Measurements from ENCODE around the gene SORCS1. TPM values are rescaled to one million over a fixed set of nuclear protein-coding genes. Genes with fewer than 3 reads are reported as not detected.

The SORCS1 gene
- total RNA-seq, 1 donor from 2014 or later, result 1.1 TPM

DNA sequence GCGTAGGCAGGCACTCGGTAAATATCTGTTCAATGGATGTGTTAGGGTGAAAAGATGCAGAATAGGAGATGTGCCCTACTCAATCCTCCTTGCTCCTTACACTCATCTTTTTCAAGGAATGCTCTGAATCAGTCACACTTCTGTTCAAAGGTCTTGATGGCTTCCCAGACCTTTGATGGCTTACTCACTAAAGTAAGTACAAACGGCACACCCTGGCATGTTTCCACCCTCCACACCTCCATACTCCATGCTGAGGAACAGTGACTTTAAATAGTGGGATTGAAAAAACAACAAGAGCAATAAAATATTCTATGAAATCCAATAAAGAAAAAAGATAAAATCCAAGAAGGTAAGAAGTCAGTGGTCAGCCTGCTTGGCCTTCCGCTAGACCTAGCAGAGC lies 569.2 kb downstream of the SORCS1 start:
- Histone ChIP-seq H3K79me2 (ENCODE audit: insufficient read depth, low read length) (no peaks in the 10 kb centered on the region), H3K4me3 (ENCODE audit: insufficient read depth, low read depth, low read length) (no peak overlapping the region), H3K27ac (ENCODE audit: low read depth, low read length) (no peak overlapping the region), H3K9me3 (ENCODE audit: insufficient read depth, low read depth, low read length) (no peaks in the 10 kb centered on the region), H3K9ac (ENCODE audit: low read length) (no peak overlapping the region), H3K36me3 (ENCODE audit: insufficient read depth, low read length) (no peaks in the 10 kb centered on the region), H4K20me1 (ENCODE audit: insufficient read depth, low read length) (no peaks in the 10 kb centered on the region), H2AFZ (ENCODE audit: low read depth, low read length) (no peak overlapping the region), H3K4me1 (ENCODE audit: insufficient read depth, low read length) (no peaks in the 10 kb centered on the region), H3K27me3 (ENCODE audit: insufficient read depth, low read length) (no peaks in the 10 kb centered on the region), H3K4me2 (ENCODE audit: low read length) (no peak overlapping the region)
- H3K27ac Mint-ChIP-seq (ENCODE audit: unreplicated experiment), result no peak overlapping the region
- TF ChIP-seq EZH2 (IDR thresholded peaks at IDR 0.05; ENCODE audit: insufficient read depth, low read length), result no peak
- TF ChIP-seq CTCF (IDR thresholded peaks at IDR 0.05; ENCODE audit: insufficient read depth, low read depth, low read length), result no peak
- H3K4me3 Mint-ChIP-seq (ENCODE audit: unreplicated experiment), result no peak overlapping the region
- DNase-seq (ENCODE audit: low read depth), result no peak
- no peaks in the 10 kb centered on the region for H3K4me1 Mint-ChIP-seq (ENCODE audit: low read depth, unreplicated experiment)
- H3K36me3 Mint-ChIP-seq (ENCODE audit: low read depth, unreplicated experiment), result no peaks in the 10 kb centered on the region
- FAIRE-seq, result no peak
- no peaks in the 10 kb centered on the region for H3K9me3 Mint-ChIP-seq (ENCODE audit: unreplicated experiment)
- H3K27me3 Mint-ChIP-seq (ENCODE audit: low read depth, unreplicated experiment), result no peaks in the 10 kb centered on the region

- no peaks in the 10 kb centered on the region for H4K20me1 ChIP-seq (ENCODE audit: insufficient read depth, low read length)
- no peaks in the 10 kb centered on the region for H3K27me3 Mint-ChIP-seq (ENCODE audit: low read depth, unreplicated experiment)
- H3K27ac ChIP-seq (ENCODE audit: low read depth, low read length), result no peak overlapping the region
- no peak for DNase-seq (ENCODE audit: low read depth)
- H3K9ac ChIP-seq (ENCODE audit: low read length), result no peak overlapping the region
- no peak overlapping the region for H3K4me3 ChIP-seq (ENCODE audit: insufficient read depth, low read depth, low read length)
- H3K27me3 ChIP-seq (ENCODE audit: insufficient read depth, low read length), result no peaks in the 10 kb centered on the region
- H3K4me3 Mint-ChIP-seq (ENCODE audit: unreplicated experiment), result no peak overlapping the region
- no peak overlapping the region for H3K27ac Mint-ChIP-seq (ENCODE audit: unreplicated experiment)
- H3K79me2 ChIP-seq (ENCODE audit: insufficient read depth, low read length), result no peaks in the 10 kb centered on the region
- no peaks in the 10 kb centered on the region for H3K4me1 Mint-ChIP-seq (ENCODE audit: low read depth, unreplicated experiment)
- no peaks in the 10 kb centered on the region for H3K4me1 ChIP-seq (ENCODE audit: insufficient read depth, low read length)
- H3K9me3 Mint-ChIP-seq (ENCODE audit: unreplicated experiment), result no peaks in the 10 kb centered on the region
- FAIRE-seq, result no peak
- TF ChIP-seq CTCF (IDR thresholded peaks at IDR 0.05; ENCODE audit: insufficient read depth, low read depth, low read length), result no peak
- no peak for TF ChIP-seq EZH2 (IDR thresholded peaks at IDR 0.05; ENCODE audit: insufficient read depth, low read length)
- H3K9me3 ChIP-seq (ENCODE audit: insufficient read depth, low read depth, low read length), result no peaks in the 10 kb centered on the region
- no peaks in the 10 kb centered on the region for H3K36me3 Mint-ChIP-seq (ENCODE audit: low read depth, unreplicated experiment)
- H3K36me3 ChIP-seq (ENCODE audit: insufficient read depth, low read length), result no peaks in the 10 kb centered on the region
- no peak overlapping the region for H2AFZ ChIP-seq (ENCODE audit: low read depth, low read length)
- H3K4me2 ChIP-seq (ENCODE audit: low read length), result no peak overlapping the region
Observed at GRCh38 chr10:106593876-106594275, 570.6 kb downstream of the SORCS1 start.

GRCh38 chr10:106592396-106592795 lies 572.1 kb downstream of the SORCS1 start:
- TF ChIP-seq EZH2 (IDR thresholded peaks at IDR 0.05; ENCODE audit: insufficient read depth, low read length) (no peak), CTCF (IDR thresholded peaks at IDR 0.05; ENCODE audit: insufficient read depth, low read depth, low read length) (no peak)
- Mint-ChIP-seq H3K36me3 (ENCODE audit: low read depth, unreplicated experiment) (no peaks in the 10 kb centered on the region), H3K9me3 (ENCODE audit: unreplicated experiment) (no peaks in the 10 kb centered on the region), H3K4me3 (ENCODE audit: unreplicated experiment) (no peak overlapping the region), H3K27ac (ENCODE audit: unreplicated experiment) (no peak overlapping the region), H3K27me3 (ENCODE audit: low read depth, unreplicated experiment) (no peaks in the 10 kb centered on the region), H3K4me1 (ENCODE audit: low read depth, unreplicated experiment) (no peaks in the 10 kb centered on the region)
- no peak for FAIRE-seq
- Histone ChIP-seq H3K27me3 (ENCODE audit: insufficient read depth, low read length) (no peaks in the 10 kb centered on the region), H4K20me1 (ENCODE audit: insufficient read depth, low read length) (no peaks in the 10 kb centered on the region), H3K27ac (ENCODE audit: low read depth, low read length) (no peak overlapping the region), H2AFZ (ENCODE audit: low read depth, low read length) (no peak overlapping the region), H3K9ac (ENCODE audit: low read length) (no peak overlapping the region), H3K9me3 (ENCODE audit: insufficient read depth, low read depth, low read length) (no peaks in the 10 kb centered on the region), H3K36me3 (ENCODE audit: insufficient read depth, low read length) (no peaks in the 10 kb centered on the region), H3K4me2 (ENCODE audit: low read length) (no peak overlapping the region), H3K4me1 (ENCODE audit: insufficient read depth, low read length) (no peaks in the 10 kb centered on the region), H3K79me2 (ENCODE audit: insufficient read depth, low read length) (no peaks in the 10 kb centered on the region), H3K4me3 (ENCODE audit: insufficient read depth, low read depth, low read length) (no peak overlapping the region)
- DNase-seq (ENCODE audit: low read depth), result no peak
